T47D (cell line): ENCODE data around the gene SMC5.
"Not testable (repeated sequence)": the region's sequence is repeated elsewhere in the genome, so short reads cannot be mapped to it uniquely, and the experiment has no call there.

Experiments used
- DNase-seq, 2 experiments: peaks; one replicate each; pipeline versions ENCODE4 v3.0.0 to v3.0.0-alpha.2; 2011 to 2012; ENCODE audit warnings: low read depth in 1 of 2, low spot score in 1 of 2
- JUND ChIP-seq: IDR thresholded peaks from 2 replicates; pipeline ENCODE4 v1.6.1; 2012; ENCODE audit warnings: low read depth
- in situ Hi-C: cut with HindIII; loops from 2 replicates; pipeline ENCODE4 v1.10.0; 2016; ENCODE audit warnings: low sequenced_read_pairs, low pct_unique_long_range_greater_than_20kb

SMC5 gene

DNA sequence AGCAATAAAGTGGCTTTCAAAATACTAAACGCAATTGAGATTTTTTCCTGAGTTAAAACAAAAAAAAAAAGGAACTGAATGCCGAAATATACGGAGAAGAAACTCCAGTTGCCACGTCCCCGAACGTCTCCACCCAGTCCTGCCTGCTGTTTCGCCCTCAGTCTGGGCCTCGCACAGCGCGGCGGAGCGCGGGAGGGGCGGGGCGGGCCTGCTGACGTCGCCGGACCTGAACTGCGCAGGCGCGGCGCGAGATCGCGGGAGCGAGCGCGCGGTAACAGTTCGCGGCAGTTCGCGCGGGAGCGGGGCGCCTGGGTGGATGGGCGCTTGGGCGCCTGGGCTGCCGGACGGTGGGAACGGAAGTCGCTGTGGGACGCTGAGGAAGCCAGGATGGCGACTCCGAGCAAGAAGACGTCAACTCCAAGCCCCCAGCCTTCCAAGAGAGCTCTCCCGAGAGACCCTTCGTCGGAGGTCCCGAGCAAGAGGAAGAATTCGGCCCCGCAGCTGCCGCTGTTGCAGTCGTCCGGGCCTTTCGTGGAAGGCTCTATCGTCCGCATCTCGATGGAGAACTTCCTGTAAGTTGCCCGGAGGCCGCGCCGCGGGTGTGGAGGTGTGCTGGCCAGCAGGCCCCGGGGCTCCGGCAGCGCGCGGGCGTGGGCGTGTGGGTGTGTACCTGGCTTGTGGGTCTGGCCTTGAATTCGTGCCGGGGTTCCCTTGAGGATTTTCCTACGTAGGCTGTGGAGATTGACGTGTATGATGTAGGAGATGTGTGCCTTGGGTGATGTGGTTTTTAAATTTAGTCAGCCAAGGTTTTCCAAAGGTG lies at the start of gene SMC5:
Gene SMC5 (plus strand): TSS at position 287 of the 820 bp plus-strand sequence. CDS start 101 bp downstream, at position 388.
- in situ Hi-C loops: no loop called here

DNA sequence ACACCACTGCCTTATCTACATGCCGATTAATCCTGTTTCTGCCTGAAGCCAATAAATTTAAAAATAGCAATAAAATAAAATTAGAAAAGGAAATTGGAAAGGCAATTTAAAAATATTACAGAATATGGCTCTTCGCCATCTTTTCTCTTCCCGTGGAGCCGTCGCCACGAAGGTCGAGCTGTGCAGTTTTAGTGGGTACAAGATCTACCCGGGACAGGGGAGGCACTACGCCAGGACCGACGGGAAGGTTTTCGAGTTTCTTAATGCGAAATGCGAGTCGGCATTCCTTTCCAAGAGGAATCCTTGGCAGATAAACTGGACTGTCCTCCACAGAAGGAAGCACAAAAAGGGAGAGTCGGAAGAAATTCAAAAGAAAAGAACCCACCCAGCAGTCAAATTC lies 41.7 kb upstream of the SMC5 start:
- TF ChIP-seq JUND: no peak
- no peak for DNase-seq
- in situ Hi-C loops: no loop called here

More for the DNA sequence above, at the start of gene SMC5:
- no peak for TF ChIP-seq JUND
- peak; percentile 69 to 93 for DNase-seq

DNA sequence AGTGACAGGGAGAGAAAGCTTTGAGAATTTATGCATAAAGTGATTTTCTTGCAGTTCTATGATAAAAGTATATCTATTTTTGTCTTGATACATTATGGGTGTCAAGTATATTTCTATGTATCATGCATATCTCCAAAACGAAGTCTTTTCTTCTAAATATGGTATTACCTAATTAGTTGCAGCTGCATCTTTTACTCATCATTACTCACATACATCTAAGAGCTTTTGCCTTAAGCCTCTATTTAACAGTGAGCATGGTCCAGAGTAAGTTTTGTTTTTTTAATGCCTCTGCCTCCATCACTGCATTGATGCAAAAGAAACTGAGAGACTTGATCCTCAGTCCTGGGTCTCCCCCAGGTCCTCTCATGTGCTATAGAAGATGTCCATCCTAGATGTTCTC lies 40.0 kb upstream of the SMC5 start:
- in situ Hi-C loops: no loop called here
- DNase-seq: no peak
- no peak for TF ChIP-seq JUND

DNA sequence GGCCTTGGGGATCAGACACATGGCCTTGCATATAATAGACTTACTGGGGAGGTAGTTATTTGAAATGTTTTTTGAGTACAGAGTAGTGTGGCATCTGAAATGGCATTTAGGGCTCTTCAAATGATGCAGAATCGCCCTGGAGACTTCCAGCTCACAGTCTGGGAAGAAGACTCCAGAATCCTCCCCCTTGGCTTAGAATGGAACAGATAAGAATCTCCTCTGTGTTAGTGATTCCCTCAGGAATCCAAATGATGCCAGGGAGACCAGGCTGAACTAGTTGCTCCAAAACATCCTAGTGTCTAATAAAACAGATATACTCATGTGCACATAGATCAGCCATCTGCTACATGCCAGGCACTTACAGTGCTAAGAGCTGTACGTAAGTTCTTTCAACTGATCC lies 38.6 kb upstream of the SMC5 start:
- in situ Hi-C loops: no loop called here
- no peak for DNase-seq
- no peak for TF ChIP-seq JUND

DNA sequence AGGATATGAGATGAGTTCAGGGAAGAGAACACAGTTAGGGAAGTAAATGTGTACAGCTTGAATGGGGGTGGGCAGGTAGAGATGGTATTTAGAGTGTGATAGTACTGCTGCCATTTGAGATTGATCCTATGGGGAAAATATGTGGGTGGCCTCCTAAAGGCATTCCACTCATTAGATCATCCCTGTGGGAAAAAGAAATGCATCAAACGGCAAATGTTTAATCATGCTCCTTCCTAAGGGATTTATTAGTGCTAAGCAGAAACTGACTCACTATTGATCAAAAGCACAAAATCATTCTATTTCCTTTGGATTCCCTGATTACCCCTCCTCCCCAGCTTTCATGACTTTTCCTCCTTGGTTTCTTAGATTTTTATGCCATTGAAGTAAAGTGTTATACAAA lies 36.4 kb upstream of the SMC5 start:
- no peak for DNase-seq
- in situ Hi-C loops: no loop called here
- TF ChIP-seq JUND: no peak

DNA sequence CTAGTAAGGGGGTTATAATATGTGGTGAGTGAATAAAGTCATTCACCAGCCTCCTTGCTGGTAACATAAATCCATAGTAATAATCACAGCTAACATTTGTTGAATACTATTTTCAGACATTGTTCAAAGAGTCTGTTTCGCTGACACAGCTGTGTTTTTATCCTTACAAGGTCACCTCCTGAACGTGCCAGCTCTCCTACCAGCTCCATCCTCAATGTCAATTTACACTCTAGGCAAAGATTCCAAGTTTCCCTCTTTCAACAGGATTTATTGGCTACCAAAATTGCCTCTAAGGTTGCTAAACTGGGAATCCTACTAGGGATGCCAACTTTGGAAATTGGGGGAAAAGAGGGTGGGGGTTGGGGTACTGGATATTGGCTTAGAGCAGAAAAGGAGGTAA lies 30.7 kb upstream of the SMC5 start:
- no peak for TF ChIP-seq JUND
- in situ Hi-C loops: no loop called here
- no peak for DNase-seq

DNA sequence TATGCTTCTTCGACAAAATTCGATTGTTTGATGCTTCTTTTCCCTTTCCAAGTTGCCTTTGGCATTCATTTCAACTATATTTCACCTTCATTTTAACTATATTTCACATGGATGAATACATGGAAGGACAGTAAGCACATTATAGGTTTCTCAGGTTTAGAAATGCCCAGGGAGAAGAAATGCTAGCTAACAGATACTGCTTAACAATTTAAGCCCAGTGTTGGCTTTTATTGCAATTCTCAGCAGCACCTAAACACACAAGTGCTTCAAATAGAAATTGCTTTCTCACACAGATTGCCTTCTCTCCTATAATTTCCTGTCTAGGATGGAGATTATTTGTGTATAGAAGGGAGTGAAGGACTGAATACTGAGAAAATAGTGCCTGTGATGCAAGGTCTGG lies 30.2 kb upstream of the SMC5 start:
- no peak for DNase-seq
- TF ChIP-seq JUND: no peak
- in situ Hi-C loops: no loop called here

DNA sequence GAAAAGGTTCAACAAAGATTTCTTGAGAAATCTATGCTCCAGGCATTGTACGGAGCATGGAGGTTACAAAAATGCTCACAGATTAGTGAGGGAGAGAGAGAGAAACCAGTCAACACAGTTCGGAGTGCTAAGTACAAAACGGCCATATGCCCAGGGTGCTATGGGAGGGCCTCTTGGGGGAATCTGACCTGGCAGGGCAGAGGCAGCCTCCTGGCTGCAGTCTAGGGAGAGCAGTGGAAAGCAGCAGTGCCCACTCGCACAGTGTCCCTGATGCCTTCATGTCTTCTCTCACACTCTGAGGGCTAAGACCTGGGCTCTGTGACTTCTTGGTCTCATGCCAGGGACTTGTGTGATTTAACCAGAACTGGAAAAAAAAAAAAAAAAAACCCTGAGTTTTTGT lies 29.8 kb upstream of the SMC5 start:
- no peak for DNase-seq
- TF ChIP-seq JUND: no peak
- in situ Hi-C loops: no loop called here

DNA sequence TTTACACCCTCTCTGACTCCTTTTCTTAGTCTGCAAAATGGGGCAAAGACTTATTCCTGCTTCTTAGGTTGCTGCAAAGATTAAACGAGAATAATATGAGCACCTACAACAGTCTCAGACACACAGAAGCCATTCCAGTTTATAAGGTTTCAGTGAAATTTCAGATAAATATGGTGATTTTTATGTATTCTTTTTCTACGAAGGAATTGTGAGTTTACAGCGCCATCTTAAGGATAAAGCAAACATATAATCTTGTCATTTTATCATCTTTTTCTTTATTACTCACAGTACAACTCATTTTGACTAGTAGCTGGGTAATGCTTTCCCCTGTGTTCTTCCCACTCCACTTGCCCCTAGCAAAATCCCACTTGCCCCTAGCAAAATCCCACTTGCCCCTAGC lies 29.2 kb upstream of the SMC5 start:
- TF ChIP-seq JUND: no peak
- in situ Hi-C loops: no loop called here
- DNase-seq: peak in 1 of 2 experiments; percentile 4

DNA sequence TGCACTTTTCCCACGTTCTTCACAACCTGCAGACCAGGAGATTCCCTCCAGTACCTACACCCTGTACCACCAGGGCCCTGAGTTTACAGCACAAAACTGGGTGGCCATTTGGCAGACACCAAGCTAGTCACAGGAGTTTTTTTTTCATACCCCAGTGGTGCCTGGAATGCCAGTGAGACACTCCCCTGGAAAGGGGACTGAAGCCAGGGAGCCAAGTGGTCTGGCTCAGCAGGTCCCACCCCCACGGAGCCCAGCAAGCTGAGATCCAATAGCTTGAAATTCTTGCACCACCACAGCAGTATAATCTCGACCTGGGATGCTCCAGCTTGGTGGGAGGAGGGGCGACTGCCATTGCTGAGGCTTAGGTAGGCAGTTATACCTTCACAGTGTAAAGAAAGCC lies 26.3 kb upstream of the SMC5 start:
- TF ChIP-seq JUND: no peak
- in situ Hi-C loops: no loop called here

DNA sequence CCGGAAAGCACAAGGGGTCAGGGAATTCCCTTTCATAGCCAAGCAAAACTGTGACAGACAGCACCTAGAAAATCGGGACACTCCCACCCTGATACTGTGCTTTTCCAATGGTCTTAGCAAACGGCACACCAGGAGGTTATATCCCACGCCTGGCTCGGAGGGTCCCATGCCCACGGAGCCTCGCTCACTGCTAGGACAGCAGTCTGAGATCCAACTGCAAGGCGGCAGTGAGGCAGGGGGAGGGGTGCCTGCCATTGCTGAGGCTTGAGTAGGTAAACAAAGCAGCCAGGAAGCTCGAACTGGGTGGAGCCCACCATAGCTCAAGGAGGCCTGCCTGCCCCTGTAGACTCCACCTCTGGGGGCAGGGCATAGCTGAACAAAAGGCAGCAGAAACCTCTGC lies 24.6 kb upstream of the SMC5 start:
- DNase-seq, in situ Hi-C loops: not testable (repeated sequence)

More for the DNA sequence above, 26.3 kb upstream of the SMC5 start:
- no peak for DNase-seq

DNA sequence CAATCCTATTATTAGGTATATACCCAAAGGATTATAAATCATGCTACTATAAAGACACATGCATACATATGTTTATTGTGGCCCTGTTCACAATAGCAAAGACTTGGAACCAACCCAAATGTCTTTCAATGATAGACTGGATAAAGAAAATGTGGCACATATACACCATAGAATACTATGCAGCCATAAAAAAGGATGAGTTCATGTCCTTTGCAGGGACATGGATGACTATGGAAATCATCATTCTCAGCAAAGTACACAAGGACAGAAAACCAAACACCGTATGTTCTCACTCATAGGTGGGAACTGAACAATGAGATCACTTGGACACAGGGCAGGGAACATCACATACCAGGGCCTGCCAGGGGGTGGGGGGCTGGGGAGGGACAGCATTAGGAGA lies 12.8 kb upstream of the SMC5 start:
- in situ Hi-C loops, DNase-seq: not testable (repeated sequence)

DNA sequence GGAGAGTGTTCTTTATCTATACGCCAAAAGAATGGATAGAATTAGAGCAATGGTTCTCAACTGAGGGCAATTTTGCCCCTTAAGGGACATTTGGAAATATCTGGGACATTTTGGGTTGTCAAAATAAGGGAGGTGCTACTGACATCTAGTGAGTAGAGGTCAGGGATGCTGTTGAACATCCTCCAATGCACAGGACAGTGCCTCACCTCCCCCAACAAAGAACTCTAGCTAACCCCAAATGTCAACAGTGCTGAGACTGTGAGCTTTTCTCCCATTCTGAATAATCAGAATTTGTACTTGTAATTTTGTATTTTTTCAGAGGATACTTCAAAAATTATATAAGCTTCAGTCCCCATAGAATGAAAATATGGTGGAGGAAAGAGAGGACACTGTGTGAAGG lies 8.6 kb upstream of the SMC5 start:
- no peak for TF ChIP-seq JUND
- in situ Hi-C loops: no loop called here
- no peak for DNase-seq

DNA sequence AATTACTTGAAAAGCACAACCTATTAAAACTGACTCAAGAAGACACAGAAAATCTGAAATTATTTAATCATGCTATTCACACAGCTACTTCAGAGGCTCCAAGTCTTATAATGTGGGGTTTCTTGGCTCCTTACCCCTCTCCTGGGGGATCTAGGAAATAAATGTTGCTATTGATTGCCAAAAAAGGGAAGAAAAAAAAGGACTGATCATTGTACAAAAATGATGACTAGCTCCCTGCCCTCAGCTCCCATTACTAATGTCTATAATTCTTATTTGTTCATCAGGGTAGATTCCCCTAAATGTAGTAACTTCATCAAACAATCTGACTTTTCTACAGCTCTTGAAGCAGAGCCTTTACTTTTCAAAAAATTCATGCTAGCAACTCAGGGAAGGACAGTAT lies 3.3 kb upstream of the SMC5 start:
- in situ Hi-C loops: no loop called here
- TF ChIP-seq JUND: no peak
- no peak for DNase-seq
